ENCODE data around the gene PEDS1.
A peak's percentile ranks its signal among the peaks of the same experiment; 100 is the strongest.

The PEDS1 gene

GRCh38 chr20:50190251-50191064, 36.9 kb upstream of the PEDS1 start, which contains the start of gene CEBPB:
CEBPB (plus strand) TSS chr20:50190830; CDS start chr20:50191034, 204 bp downstream.
- peak; percentile 93 for DNase-seq (ENCODE audit: low spot score)
- TF ChIP-seq, protein P1, sequence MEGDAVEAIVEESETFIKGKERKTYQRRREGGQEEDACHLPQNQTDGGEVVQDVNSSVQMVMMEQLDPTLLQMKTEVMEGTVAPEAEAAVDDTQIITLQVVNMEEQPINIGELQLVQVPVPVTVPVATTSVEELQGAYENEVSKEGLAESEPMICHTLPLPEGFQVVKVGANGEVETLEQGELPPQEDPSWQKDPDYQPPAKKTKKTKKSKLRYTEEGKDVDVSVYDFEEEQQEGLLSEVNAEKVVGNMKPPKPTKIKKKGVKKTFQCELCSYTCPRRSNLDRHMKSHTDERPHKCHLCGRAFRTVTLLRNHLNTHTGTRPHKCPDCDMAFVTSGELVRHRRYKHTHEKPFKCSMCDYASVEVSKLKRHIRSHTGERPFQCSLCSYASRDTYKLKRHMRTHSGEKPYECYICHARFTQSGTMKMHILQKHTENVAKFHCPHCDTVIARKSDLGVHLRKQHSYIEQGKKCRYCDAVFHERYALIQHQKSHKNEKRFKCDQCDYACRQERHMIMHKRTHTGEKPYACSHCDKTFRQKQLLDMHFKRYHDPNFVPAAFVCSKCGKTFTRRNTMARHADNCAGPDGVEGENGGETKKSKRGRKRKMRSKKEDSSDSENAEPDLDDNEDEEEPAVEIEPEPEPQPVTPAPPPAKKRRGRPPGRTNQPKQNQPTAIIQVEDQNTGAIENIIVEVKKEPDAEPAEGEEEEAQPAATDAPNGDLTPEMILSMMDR (IDR thresholded peaks at IDR 0.05; ENCODE audit: borderline replicate concordance, control extremely low read depth, extremely low read depth, insufficient read depth, missing control alignments) = peak; percentile 44
- in situ Hi-C loops (cut with MboI; ENCODE audit: low sequenced_read_pairs, unreplicated experiment) = no loop called here

GRCh38 chr20:50189681-50190250, 36.2 kb upstream of the PEDS1 start:
- in situ Hi-C loops (cut with MboI; ENCODE audit: low sequenced_read_pairs, unreplicated experiment) = loop anchor here (5.0 to 10.0 kb wide), 2 partner anchors 273 to 385 kb away; no protein-coding TSS in a partner anchor
- no peak for DNase-seq (ENCODE audit: low spot score)
- TF ChIP-seq, protein P1 (IDR thresholded peaks at IDR 0.05; ENCODE audit: borderline replicate concordance, control extremely low read depth, extremely low read depth, insufficient read depth, missing control alignments) = no peak

DNA sequence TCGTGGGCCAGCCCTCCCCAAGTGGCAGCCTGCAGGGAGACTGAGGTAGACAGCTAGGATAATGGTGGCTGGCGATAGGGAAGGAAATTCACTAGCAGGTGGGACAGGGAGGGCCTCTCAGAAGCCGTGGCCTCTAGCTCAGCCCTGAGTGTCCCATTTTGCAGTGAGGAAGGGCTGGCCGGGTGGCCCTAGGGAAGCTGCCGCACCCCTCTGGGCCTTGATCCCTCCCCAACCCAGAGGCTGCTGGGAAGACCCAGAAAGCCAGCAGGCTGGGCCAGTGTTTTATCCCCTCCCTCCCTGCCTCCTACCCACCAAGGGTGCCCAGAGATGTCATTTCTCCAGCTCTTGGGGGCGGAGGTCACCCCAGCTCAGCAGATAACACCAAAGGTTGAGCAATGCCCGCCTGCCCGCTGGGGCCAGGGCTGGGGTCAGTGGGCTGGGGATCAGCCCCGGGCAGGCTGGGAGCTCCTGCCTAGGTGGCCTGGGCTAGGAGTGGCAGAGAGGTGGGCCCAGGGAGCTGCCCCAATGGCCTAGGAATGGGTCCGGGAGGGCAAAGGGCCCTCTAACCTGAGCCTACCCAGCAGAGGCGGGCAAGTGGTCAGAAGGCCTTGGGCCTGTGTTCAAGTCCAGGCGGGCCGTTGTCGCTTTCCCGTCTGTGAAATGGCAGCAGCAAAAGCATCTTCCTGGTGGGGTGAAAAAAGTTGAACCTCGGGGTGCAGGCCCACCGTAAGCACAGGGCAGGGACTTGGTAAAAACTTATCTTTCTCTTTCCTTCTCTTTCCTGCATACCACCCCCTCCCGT, 35.6 kb upstream of the PEDS1 start:
- DNase-seq (ENCODE audit: low spot score) = no peak
- TF ChIP-seq, protein P1 (IDR thresholded peaks at IDR 0.05; ENCODE audit: borderline replicate concordance, control extremely low read depth, extremely low read depth, insufficient read depth, missing control alignments) = no peak
- in situ Hi-C loops (cut with MboI; ENCODE audit: low sequenced_read_pairs, unreplicated experiment) = loop anchor here (5.0 to 10.0 kb wide), 2 partner anchors 273 to 386 kb away; no protein-coding TSS in a partner anchor

GRCh38 chr20:50188287-50188688, 34.8 kb upstream of the PEDS1 start:
- in situ Hi-C loops (cut with MboI; ENCODE audit: low sequenced_read_pairs, unreplicated experiment) = loop anchor here (5.0 to 10.0 kb wide), 2 partner anchors 274 to 387 kb away; no protein-coding TSS in a partner anchor
- TF ChIP-seq, protein P1 (IDR thresholded peaks at IDR 0.05; ENCODE audit: borderline replicate concordance, control extremely low read depth, extremely low read depth, insufficient read depth, missing control alignments) = no peak

GRCh38 chr20:50187403-50188051, 34.0 kb upstream of the PEDS1 start:
- TF ChIP-seq, protein P1 (IDR thresholded peaks at IDR 0.05; ENCODE audit: borderline replicate concordance, control extremely low read depth, extremely low read depth, insufficient read depth, missing control alignments) = no peak
- DNase-seq (ENCODE audit: low spot score) = no peak
- in situ Hi-C loops (cut with MboI; ENCODE audit: low sequenced_read_pairs, unreplicated experiment) = loop anchor here (5.0 to 10.0 kb wide), 2 partner anchors 275 to 387 kb away; no protein-coding TSS in a partner anchor

More at GRCh38 chr20:50188287-50188688, 34.8 kb upstream of the PEDS1 start:
- DNase-seq (ENCODE audit: low spot score) = no peak
